ENCODE results near the gene DUSP6.

The DUSP6 gene

GRCh38 chr12:89376844-89377243 is 24.5 kb upstream of the DUSP6 start:
- Histone ChIP-seq H3K9ac (no peak overlapping the region), H3K9me3 (ENCODE audit: control insufficient read depth, low read length) (no peaks in the 10 kb centered on the region)

GRCh38 chr12:89376202-89376529 is 23.9 kb upstream of the DUSP6 start:
- H3K79me2 ChIP-seq: no peaks in the 10 kb centered on the region
- H3K9me3 ChIP-seq (ENCODE audit: control insufficient read depth, low read length): no peaks in the 10 kb centered on the region
- no peak overlapping the region for H3K4me2 ChIP-seq (ENCODE audit: low read length)
- H3K9ac ChIP-seq: no peak overlapping the region
- H3K27me3 ChIP-seq (ENCODE audit: control insufficient read depth, insufficient read depth, low read length): no peaks in the 10 kb centered on the region
- peaks cover 4% of the 10 kb centered on the region for H3K4me1 ChIP-seq
- TF ChIP-seq CTCF (IDR thresholded peaks at IDR 0.05): no peak
- H3K27ac ChIP-seq: no peak overlapping the region
- no peaks in the 10 kb centered on the region for H3K36me3 ChIP-seq (ENCODE audit: control insufficient read depth, insufficient read depth, low read length)
- no peak overlapping the region for H2AFZ ChIP-seq
- no peak overlapping the region for H3K4me3 ChIP-seq (ENCODE audit: low read depth, low read length)

More at GRCh38 chr12:89376844-89377243, 24.5 kb upstream of the DUSP6 start:
- no peak overlapping the region for H2AFZ ChIP-seq
- H3K4me3 ChIP-seq (ENCODE audit: low read depth, low read length): no peak overlapping the region
- H3K4me1 ChIP-seq: peaks cover 4% of the 10 kb centered on the region
- no peaks in the 10 kb centered on the region for H3K27me3 ChIP-seq (ENCODE audit: control insufficient read depth, insufficient read depth, low read length)
- no peaks in the 10 kb centered on the region for H3K36me3 ChIP-seq (ENCODE audit: control insufficient read depth, insufficient read depth, low read length)
- no peak for TF ChIP-seq CTCF (IDR thresholded peaks at IDR 0.05)
- no peaks in the 10 kb centered on the region for H3K79me2 ChIP-seq
- H3K27ac ChIP-seq: no peak overlapping the region
- H3K4me2 ChIP-seq (ENCODE audit: low read length): no peak overlapping the region

- no peak overlapping the region for H3K9ac ChIP-seq
- no peak overlapping the region for H3K4me3 ChIP-seq (ENCODE audit: low read depth, low read length)
- H3K9me3 ChIP-seq (ENCODE audit: control insufficient read depth, low read length): no peaks in the 10 kb centered on the region
- no peak for TF ChIP-seq CTCF (IDR thresholded peaks at IDR 0.05)
- no peak overlapping the region for H2AFZ ChIP-seq
- H3K79me2 ChIP-seq: no peaks in the 10 kb centered on the region
- H3K4me2 ChIP-seq (ENCODE audit: low read length): no peak overlapping the region
- H3K27me3 ChIP-seq (ENCODE audit: control insufficient read depth, insufficient read depth, low read length): no peaks in the 10 kb centered on the region
- H3K4me1 ChIP-seq: peaks cover 4% of the 10 kb centered on the region
- no peaks in the 10 kb centered on the region for H3K36me3 ChIP-seq (ENCODE audit: control insufficient read depth, insufficient read depth, low read length)
- no peak overlapping the region for H3K27ac ChIP-seq
Measured at GRCh38 chr12:89373763-89374572, 21.7 kb upstream of the DUSP6 start.

GRCh38 chr12:89372584-89373370 is 20.5 kb upstream of the DUSP6 start:
- H3K4me3 ChIP-seq (ENCODE audit: low read depth, low read length): no peak overlapping the region
- no peaks in the 10 kb centered on the region for H3K27me3 ChIP-seq (ENCODE audit: control insufficient read depth, insufficient read depth, low read length)
- H3K27ac ChIP-seq: no peak overlapping the region
- H2AFZ ChIP-seq: no peak overlapping the region
- H3K79me2 ChIP-seq: peaks cover 4% of the 10 kb centered on the region
- H3K9me3 ChIP-seq (ENCODE audit: control insufficient read depth, low read length): no peaks in the 10 kb centered on the region
- no peak for TF ChIP-seq CTCF (IDR thresholded peaks at IDR 0.05)
- H3K4me2 ChIP-seq (ENCODE audit: low read length): no peak overlapping the region
- no peaks in the 10 kb centered on the region for H3K36me3 ChIP-seq (ENCODE audit: control insufficient read depth, insufficient read depth, low read length)
- H3K9ac ChIP-seq: no peak overlapping the region
- H3K4me1 ChIP-seq: peaks cover 4% of the 10 kb centered on the region

Data from parathyroid adenoma (tissue), 2 donors.